Urothelium cell line (cell line): ENCODE measurements around the gene TSEN15.
"Not testable (repeated sequence)": the region's sequence is repeated elsewhere in the genome, so short reads cannot be mapped to it uniquely, and the experiment has no call there.

ENCODE experiments used
- DNase-seq: peaks from one replicate; pipeline ENCODE4 v3.0.0; 2011; ENCODE audit warnings: low spot score, mixed read lengths
- FAIRE-seq: peaks from 2 replicates; lab custom pipeline; 2011; peaks lifted over from hg19 to GRCh38; lab: Jason Lieb, UNC

Gene TSEN15

DNA sequence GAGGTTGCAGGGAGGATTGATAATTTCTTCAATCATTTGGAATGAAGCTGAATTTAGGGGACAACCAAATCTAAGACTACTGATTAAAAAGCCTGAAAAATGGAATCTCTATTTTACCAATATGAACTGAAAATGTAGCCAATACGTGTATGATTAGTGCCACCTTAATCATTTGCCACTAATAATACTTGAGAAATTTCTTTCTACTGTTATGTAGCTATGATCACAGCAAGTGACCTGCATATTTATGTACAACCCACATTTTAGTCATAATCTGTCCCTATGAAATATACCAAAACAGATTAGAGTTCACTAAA, 20.5 kb upstream of the TSEN15 start:
- no peak for DNase-seq
- no peak for FAIRE-seq

GRCh38 chr1:184031409-184032107, 20.0 kb upstream of the TSEN15 start:
- no peak for DNase-seq
- no peak for FAIRE-seq

DNA sequence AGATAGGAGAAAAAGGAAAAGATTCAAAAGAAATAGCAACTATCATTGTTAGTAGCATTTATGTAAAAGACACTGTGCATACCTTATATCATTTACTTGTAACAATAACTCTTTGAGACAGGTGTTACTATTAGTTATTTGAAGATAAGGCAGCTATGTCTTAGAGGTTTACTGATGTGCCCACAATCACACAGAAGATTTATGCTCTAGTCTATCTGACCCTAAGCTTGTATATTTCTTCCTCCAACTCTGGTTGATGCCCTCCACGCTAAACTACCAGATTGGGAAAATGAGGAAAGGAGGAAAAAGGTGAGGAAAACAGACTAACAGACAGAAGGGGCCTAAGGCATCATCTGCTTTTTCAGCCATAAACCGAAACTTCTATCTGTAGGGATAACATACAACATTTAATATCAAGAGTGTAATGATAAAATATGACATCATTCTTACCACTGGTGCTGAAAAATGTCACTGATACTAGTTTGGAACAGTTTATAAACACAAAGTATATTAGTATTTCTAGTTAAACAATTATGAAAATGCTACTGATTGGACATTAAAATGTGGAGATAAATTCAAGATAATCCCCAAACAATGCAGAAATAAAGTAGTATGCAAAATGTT, 19.1 kb upstream of the TSEN15 start:
- FAIRE-seq, result no peak
- no peak for DNase-seq

DNA sequence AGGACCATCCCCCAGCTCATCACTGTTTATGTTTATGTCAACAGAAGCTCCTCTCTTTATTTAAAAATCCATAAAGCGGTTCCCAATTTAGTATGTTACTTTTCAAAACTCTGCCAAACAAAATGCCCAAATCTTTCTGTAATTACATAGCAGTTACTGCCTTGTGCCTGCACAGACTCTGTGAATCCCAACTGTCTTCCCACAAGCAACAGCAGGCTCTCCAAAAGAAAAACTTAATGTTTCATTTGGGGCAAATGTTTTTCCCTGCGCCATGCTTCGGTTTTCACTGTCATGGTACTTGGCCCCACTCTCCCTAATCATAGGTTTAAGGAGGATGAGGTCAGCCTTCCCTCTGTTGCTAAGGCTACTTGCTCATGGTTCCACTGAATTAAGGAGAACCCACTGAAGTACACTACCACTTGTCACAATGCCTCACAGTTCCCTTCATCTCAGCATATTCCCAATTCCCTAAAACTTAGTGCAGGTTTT, 18.6 kb upstream of the TSEN15 start:
- FAIRE-seq (no peak), DNase-seq (no peak)

- no peak for DNase-seq
- FAIRE-seq, result no peak
Observed at GRCh38 chr1:184033711-184034167, 17.8 kb upstream of the TSEN15 start.

GRCh38 chr1:184034761-184035379, 16.7 kb upstream of the TSEN15 start:
- no peak for FAIRE-seq
- DNase-seq, result no peak

- DNase-seq (no peak), FAIRE-seq (no peak)
Observed at GRCh38 chr1:184035719-184036516, 15.6 kb upstream of the TSEN15 start.

- FAIRE-seq, result no peak
- no peak for DNase-seq
Observed at GRCh38 chr1:184036517-184036949, 15.0 kb upstream of the TSEN15 start.

DNA sequence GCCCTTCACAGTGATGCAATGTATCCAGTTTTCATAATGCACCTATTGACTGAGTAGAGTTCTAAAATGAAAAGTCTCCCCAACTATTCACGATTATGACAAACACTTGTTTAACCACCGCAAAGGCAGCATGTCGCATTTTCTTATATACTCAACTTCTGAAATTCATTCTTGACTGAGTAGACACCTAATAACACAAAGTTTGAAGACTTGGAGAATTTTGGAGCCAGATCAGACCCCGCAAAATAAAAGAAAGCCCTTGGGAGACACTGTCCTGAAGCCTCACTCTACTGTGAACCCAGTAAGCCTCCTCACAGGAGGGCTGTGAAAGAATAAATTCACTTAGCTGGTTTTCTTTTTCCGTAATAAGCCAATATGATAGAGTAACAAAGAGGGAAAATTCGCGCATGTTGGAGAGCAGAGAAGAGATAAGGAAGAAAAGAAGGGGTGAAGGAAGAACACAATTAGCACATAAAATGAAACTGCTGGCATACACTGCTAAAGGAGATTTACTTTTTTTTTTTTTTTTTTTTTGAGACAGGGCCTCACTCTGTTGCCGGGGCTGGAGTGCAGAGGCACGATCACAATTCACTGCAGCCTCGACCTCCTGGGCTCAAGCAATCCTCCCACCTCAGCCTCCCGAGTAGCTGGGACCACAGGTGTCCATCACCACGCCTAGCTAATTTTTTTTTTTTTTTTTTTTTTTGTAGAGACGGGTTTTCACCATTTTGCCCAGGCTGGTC, 13.5 kb upstream of the TSEN15 start:
- no peak for DNase-seq
- no peak for FAIRE-seq

GRCh38 chr1:184039126-184039525, 12.4 kb upstream of the TSEN15 start:
- DNase-seq, result no peak
- no peak for FAIRE-seq

DNA sequence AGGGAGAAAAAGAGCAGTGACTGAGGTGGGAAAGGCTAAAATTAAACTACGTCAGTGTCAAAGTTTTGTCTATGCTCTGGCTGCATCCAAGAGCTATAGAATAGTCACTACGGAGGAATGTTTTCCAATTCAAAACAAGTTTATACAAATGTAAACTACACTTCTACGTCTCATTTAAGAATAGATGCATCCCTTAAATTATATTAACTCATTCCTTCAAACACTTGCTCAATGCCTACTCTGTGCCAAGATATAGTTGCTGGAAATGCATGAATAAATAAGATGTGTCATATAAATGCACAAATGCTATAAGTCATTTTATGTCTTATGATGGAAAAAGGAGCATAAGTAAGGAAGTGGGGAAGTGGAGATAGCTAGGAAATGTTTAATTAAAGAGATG, 9.8 kb upstream of the TSEN15 start:
- FAIRE-seq (no peak), DNase-seq (no peak)

DNA sequence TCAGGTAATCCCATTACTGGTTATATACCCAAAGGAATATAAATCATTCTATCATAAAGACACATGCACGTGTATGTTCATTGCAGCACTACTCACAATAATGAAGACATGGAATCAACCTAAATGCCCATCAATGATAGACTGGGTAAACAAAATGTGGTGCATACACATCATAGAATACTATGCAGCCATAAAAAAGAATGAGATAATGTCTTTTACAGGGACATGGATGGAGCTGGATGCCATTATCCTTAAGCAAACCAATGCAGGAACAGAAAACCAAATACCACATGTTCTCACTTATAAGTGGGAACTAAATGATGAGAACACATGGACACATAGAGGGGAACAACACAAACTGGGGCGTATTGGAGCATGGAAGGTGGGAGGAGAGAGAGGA, 8.2 kb upstream of the TSEN15 start:
- not testable (repeated sequence) for FAIRE-seq, DNase-seq

- FAIRE-seq, result no peak
- DNase-seq, result no peak
Observed at GRCh38 chr1:184044603-184045376, 6.7 kb upstream of the TSEN15 start.

DNA sequence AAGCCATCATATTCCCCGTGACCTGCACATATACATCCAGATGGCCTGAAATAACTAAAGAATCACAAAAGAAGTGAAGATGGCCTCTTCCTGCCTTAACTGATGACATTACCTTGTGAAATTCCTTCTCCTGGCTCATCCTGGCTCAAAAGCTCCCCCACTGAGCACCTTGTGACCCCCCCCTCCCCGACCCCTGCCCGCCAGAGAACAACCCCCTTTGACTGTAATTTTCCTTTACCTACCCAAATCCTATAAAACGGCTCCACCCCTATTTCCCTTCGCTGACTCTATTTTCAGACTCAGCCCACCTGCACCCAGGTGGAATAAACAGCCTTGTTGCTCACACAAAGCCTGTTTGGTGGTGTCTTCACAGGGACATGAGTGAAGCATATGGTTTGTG, 4.0 kb upstream of the TSEN15 start:
- FAIRE-seq, DNase-seq: not testable (repeated sequence)

DNA sequence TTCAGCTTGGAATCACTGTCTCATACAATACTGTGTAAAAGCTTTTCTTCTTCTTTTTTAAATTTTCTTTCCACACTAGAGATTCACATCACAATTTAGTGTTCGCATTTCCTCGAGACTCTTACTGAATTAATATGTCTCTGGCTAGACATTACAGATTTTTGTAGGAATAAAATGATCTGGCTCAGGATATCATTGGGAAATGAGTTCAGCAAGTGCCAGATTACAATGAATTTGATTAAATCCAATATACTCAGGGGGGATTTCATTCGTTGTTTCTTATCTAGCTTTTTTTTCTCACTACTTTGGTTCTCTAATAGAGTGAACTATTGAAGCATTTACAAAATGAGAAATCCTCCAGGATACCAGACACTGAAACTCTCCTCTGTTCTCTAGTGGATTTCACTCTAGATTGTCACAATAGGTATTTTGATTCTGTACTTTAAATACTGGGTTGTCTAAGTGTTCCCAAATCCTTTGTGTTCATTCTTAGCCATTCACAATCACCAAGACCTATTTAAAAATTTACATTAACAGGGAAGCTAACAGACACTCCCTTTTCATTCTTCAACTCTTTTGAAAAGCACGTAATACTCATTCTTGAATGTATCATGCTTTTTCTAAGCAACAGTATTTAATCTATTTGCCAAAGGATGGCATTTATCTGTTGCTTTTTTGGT, 2.8 kb upstream of the TSEN15 start:
- DNase-seq, result no peak
- no peak for FAIRE-seq

DNA sequence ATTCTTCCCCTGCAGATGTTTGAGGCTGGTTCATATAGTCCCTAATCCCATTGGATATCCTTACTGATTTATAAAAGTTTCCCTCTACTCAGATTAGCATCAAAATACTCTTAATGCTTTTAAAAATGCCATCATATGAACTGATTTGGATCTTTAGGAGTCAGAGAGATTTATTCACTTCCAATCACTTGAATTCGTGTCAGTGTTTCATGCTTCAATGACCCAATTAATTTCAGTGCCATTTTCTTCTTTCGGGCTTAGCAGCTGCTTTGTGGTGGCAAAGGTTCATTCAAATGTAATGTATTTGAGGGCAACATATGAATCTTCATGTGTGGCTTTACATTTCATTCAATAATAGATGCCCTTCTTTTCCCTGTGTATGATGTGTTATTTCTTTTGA, 2.2 kb upstream of the TSEN15 start:
- FAIRE-seq, result no peak
- DNase-seq, result no peak

DNA sequence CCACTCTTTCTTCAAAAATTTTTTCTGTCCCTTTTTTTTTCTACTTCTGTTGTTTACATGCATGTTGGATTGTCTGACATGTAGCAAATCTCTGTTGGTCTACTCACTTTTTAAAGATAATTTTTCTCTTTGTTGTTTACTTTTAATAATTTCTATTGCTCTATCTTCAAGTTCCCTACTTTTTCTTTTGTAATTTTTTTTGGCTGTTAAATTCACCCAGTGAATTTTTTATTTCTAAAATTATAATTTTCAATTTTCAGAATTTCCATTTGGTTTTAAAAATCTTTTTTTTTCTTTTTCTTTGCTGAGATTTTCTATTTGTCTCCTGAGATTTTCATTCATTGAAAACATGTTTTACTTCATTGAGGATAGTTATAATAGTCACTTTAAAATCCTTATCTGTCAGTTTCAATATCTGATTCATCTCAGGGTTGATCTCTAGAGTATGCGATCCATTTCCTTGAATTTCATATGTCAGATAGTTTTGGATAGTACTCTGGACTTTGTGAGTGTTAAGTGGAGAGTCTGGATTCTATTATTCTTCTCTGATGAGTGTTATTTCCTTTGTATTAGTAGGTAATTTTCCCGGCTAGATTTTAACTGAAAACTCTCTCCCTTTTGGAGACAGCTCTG, 1.6 kb upstream of the TSEN15 start:
- FAIRE-seq, result no peak
- DNase-seq, result no peak

DNA sequence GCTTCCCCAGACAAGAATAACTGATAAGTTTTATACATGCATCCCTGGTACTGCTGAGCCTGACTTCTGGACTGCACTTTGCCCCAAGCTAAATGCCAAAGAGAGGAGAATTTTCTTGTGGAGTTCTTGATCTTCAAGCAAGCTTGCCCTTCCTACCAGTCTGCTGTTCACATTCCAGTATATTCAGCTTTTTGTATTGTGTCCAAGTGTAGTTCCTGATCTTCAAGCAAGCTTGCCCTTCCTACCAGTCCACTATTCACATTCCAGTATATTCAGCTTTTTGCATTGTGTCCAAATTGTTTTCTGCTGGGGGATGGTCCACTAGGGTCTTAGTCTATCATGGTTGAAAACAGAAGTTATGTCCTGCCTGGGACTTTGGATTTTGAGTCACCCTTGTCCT, 894 bp upstream of the TSEN15 start:
- DNase-seq (no peak), FAIRE-seq (no peak)

DNA sequence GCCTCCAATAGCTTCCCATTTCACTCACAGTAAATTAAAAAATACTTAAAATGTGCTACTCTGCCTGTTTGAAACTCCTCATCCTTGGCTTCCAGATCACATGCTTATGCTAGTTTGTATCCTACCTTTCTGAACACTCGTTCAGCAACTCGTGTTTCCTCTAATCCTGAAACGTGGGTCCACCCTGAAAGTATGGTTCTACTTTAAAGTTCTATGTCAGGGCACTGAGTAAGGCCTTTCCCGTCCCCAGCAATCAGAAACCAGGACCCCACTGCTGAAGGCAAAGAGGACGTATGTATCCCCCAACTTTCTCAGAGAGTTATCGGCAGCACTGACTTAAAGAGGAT, 419 bp upstream of the TSEN15 start:
- peak; percentile 14 for DNase-seq
- FAIRE-seq, result no peak
